WI38 (cell line): Measurements from ENCODE around the gene CDH2.

Experiments
- H3K4me3 ChIP-seq: 2 replicates; pipeline ENCODE4 v1.5.1; 2011; ENCODE audit warnings: low read depth, mild to moderate bottlenecking, control low read depth, low read length
- CTCF ChIP-seq: IDR thresholded peaks from 2 replicates; pipeline ENCODE4 v1.5.1; 2012; ENCODE audit warnings: low read depth, mild to moderate bottlenecking, control low read depth, low read length

The CDH2 gene

GRCh38 chr18:28193177-28193778 is 16.3 kb upstream of the CDH2 start:
- no peak for TF ChIP-seq CTCF
- H3K4me3 ChIP-seq = no peak overlapping the region

GRCh38 chr18:28189400-28190239 is 12.7 kb upstream of the CDH2 start:
- TF ChIP-seq CTCF = peak; percentile 72
- no peak overlapping the region for H3K4me3 ChIP-seq

DNA sequence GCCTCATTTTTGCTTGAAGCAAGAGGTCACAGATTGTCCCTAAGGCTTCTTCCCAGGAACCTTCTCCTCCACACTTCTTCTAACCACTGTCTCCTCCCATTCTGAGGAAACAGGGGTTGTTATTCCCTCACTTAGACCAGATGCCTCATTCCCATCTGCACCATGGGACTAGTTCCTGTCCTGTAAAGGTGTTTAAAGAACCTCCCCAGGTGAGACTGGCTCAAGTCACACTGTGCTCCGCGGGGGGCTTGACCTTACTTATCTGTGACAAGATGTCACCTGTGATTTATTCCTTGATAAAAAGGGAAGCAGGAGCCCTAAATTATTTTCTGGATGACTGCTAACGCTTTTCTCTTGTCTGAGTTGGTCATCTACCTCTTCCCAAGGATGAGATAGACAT is 8.2 kb upstream of the CDH2 start:
- TF ChIP-seq CTCF = no peak
- no peak overlapping the region for H3K4me3 ChIP-seq

GRCh38 chr18:28183418-28184078 is 6.6 kb upstream of the CDH2 start:
- no peak overlapping the region for H3K4me3 ChIP-seq
- TF ChIP-seq CTCF = no peak

GRCh38 chr18:28181616-28182015 is 4.7 kb upstream of the CDH2 start:
- H3K4me3 ChIP-seq = no peak overlapping the region

GRCh38 chr18:28178720-28179119 is 1.8 kb upstream of the CDH2 start:
- peak overlapping the region; percentile 68 for H3K4me3 ChIP-seq
- TF ChIP-seq CTCF = no peak

More at GRCh38 chr18:28181616-28182015, 4.7 kb upstream of the CDH2 start:
- no peak for TF ChIP-seq CTCF
